Measurements from ENCODE around the gene RNASE4. TPM values are rescaled to one million over a fixed set of nuclear protein-coding genes. Genes with fewer than 3 reads are reported as not detected.

Gene RNASE4
- total and polyA plus RNA-seq, 10 donors, result 0.89 to 19.9 (median 9.1) TPM

DNA sequence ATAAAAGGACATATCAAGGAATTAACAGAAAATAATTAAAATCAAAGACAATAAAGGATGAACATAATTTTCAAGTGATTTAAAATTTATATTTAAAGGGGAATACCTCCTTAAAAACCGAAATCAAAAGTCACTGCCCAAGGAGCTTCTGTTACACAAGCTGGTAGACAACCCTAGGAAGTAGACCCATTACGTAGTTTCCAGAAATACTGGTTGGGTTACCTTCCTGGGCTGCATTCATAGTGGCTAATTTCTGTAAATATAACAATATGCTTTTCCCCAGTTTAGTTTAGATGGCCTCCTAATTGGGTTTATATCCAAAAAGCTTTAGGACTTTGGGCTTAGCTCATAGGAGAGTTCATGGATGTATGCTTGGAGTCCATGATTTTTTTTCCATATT is 59.2 kb downstream of the RNASE4 start:
- no peak overlapping the region for H3K27ac ChIP-seq
- H3K4me1 ChIP-seq, result no peaks in the 10 kb centered on the region
- H3K4me3 ChIP-seq, result no peak overlapping the region
- no peak for DNase-seq
- intact Hi-C loops (cut with DNase I; ENCODE audit: low total_unique reads), result no loop called here
- H3K9me3 ChIP-seq, result no peaks in the 10 kb centered on the region
- TF ChIP-seq POLR2A (IDR thresholded peaks at IDR 0.05) (no peak), CTCF (IDR thresholded peaks at IDR 0.05 in 8 of 11, conservative IDR thresholded peaks at IDR 0.05 in 3 of 11) (no peak), POLR2AphosphoS5 (IDR thresholded peaks at IDR 0.05) (no peak)
- H3K36me3 ChIP-seq, result no peaks in the 10 kb centered on the region
- WGBS, 5 donors, result 74 to 89% (median 79%) methylated on average over 2 of the region's 2 CpGs
- H3K27me3 ChIP-seq (replicated peaks in 1 of 7), result no peaks in the 10 kb centered on the region

DNA sequence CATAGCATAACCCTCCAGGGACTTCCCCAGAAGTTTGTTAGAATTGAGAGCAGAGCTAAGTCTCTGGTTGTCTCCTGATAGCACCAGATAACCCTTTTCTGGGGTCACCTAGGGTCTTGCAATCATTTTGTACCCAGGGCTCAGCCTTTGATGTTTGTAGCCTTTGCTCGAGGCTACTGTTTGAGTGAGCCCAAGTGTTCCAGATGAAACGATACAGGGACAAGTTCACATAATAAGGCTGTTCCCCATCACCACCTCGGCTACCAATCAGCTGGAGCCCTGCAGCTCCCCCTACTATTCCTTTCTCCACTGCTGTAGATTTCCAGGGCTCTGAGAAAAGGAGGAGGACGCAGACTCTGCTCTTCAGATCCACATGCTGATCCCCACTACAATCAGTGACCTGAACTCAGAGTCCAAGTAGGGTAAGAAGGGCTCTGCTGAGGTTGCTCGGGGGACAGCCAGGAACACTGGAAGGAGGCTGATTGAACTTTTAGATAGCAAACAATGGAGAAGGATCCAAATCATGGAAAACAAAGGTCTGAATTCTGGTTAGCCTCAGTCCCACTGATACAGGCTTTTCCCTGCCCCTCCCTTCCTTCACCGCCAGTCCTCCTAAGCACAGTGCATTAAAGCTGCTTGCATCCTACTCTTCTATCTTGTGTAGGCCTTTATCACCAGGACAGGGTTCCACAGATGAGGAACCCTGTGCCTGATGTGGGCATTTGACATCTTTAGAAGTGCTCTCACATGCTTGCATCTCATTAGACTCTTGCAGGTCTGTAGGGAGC is 61.4 kb downstream of the RNASE4 start, which contains the start of gene EDDM3A:
Gene EDDM3A (plus strand): TSS at position 317 of the 788 bp plus-strand sequence. CDS start 1,694 bp downstream, outside the sequence.
- H3K27me3 ChIP-seq (replicated peaks in 1 of 7), result no peaks in the 10 kb centered on the region
- H3K4me1 ChIP-seq, result no peaks in the 10 kb centered on the region
- H3K4me3 ChIP-seq, result no peak within 1 kb of the TSS
- no peaks in the 10 kb centered on the region for H3K36me3 ChIP-seq
- H3K27ac ChIP-seq, result no peak within 1 kb of the TSS
- no peaks in the 10 kb centered on the region for H3K9me3 ChIP-seq
- no peak for TF ChIP-seq POLR2A (IDR thresholded peaks at IDR 0.05)
- no peak for TF ChIP-seq POLR2AphosphoS5 (IDR thresholded peaks at IDR 0.05)
- no peak for TF ChIP-seq CTCF (IDR thresholded peaks at IDR 0.05 in 8 of 11, conservative IDR thresholded peaks at IDR 0.05 in 3 of 11)
- 82 to 87% (median 86%) methylated on average over 5 to 6 of the region's 6 CpGs for WGBS, 5 donors
- no peak for DNase-seq
- intact Hi-C loops (cut with DNase I; ENCODE audit: low total_unique reads), result no loop called here

GRCh38 chr14:20746566-20746965 is 62.2 kb downstream of the RNASE4 start:
- TF ChIP-seq POLR2AphosphoS5 (IDR thresholded peaks at IDR 0.05) (no peak), CTCF (IDR thresholded peaks at IDR 0.05 in 8 of 11, conservative IDR thresholded peaks at IDR 0.05 in 3 of 11) (no peak), POLR2A (IDR thresholded peaks at IDR 0.05) (no peak)
- 86 to 95% (median 90%) methylated on average over 3 of the region's 3 CpGs for WGBS, 5 donors
- H3K36me3 ChIP-seq, result no peaks in the 10 kb centered on the region
- H3K9me3 ChIP-seq, result peaks cover 0 to 8% (median 1%) of the 10 kb centered on the region in 8 donors
- no peak for DNase-seq
- no peaks in the 10 kb centered on the region for H3K4me1 ChIP-seq
- H3K27ac ChIP-seq, result no peak overlapping the region
- intact Hi-C loops (cut with DNase I; ENCODE audit: low total_unique reads), result no loop called here
- no peaks in the 10 kb centered on the region for H3K27me3 ChIP-seq (replicated peaks in 1 of 7)
- H3K4me3 ChIP-seq, result no peak overlapping the region

DNA sequence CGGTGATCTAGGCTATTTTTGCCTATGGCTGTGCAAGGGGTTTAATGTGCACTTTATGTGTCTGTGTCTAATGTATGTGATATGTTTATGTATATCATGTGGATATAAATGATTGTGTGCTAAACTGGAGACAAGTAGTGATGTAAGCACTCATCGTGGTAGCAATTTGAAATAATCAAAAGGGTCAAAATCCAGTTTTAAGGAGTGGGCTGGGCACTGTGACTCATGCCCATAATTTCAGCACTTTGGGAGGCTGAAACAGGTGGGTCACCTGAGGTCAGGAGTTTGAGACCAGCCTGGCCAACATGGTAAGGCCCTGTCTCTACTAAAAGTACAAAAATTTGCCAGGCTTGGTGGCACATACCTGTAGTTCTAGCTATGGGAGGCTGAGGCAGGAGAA is 64.1 kb downstream of the RNASE4 start:
- Histone ChIP-seq H3K4me3 (no peak overlapping the region), H3K36me3 (no peaks in the 10 kb centered on the region)
- 86 to 96% (median 93%) methylated on average over 2 of the region's 2 CpGs for WGBS, 5 donors

More for the DNA sequence above, 64.1 kb downstream of the RNASE4 start:
- intact Hi-C loops (cut with DNase I; ENCODE audit: low total_unique reads), result no loop called here
- DNase-seq, result no peak
- no peak overlapping the region for H3K27ac ChIP-seq
- no peaks in the 10 kb centered on the region for H3K27me3 ChIP-seq (replicated peaks in 1 of 7)
- H3K4me1 ChIP-seq, result no peaks in the 10 kb centered on the region
- no peak for TF ChIP-seq CTCF (IDR thresholded peaks at IDR 0.05 in 8 of 11, conservative IDR thresholded peaks at IDR 0.05 in 3 of 11)
- TF ChIP-seq POLR2A (IDR thresholded peaks at IDR 0.05), result no peak
- no peak for TF ChIP-seq POLR2AphosphoS5 (IDR thresholded peaks at IDR 0.05)
- H3K9me3 ChIP-seq, result peaks cover 7 to 27% (median 18%) of the 10 kb centered on the region in 8 donors
